K562 (cell line): ENCODE measurements around the gene AKAP12. TPM values are rescaled to one million over a fixed set of nuclear protein-coding genes. Genes with fewer than 3 reads are reported as not detected.

Experiments used
- BRD4 ChIP-seq: fragments of 200-600 bp; sonication (generic); IDR thresholded peaks from 2 replicates; pipeline ENCODE4 v1.6.1; 2017; ENCODE audit warnings: inconsistent platforms
- CEBPB ChIP-seq: fragments of 450-650 bp; IDR thresholded peaks from 2 replicates; pipeline ENCODE4 v1.6.1; 2016; ENCODE audit warnings: missing genetic modification characterization, missing compliant biosample characterization
- DMBX1 ChIP-seq: fragments of 250-450 bp; sonication (Bioruptor Pico); IDR thresholded peaks from 2 replicates; pipeline ENCODE4 v1.8.0; 2022; ENCODE audit warnings: inconsistent platforms, mild to moderate bottlenecking, moderate library complexity, borderline replicate concordance
- L3MBTL2 ChIP-seq: fragments of 450-650 bp; IDR thresholded peaks from 2 replicates; pipeline ENCODE4 v1.6.1; 2016; ENCODE audit warnings: mild to moderate bottlenecking, moderate library complexity
- NFIC ChIP-seq: fragments of 450-650 bp; IDR thresholded peaks from 2 replicates; pipeline ENCODE4 v1.6.1; 2017; ENCODE audit warnings: mild to moderate bottlenecking, inconsistent platforms
- NONO ChIP-seq, 2 experiments: fragments of 200-400 bp in 1 of 2; fragments of 450-650 bp in 1 of 2; formaldehyde crosslinking in 1 of 2; IDR thresholded peaks; 2 replicates each; pipeline ENCODE4 v1.6.1; 2017; ENCODE audit warnings: low read depth in 2 of 2, mild to moderate bottlenecking in 2 of 2, moderate library complexity in 2 of 2, low read length in 1 of 2
- RBBP5 ChIP-seq: fragments of 200-600 bp; sonication (generic); IDR thresholded peaks from 2 replicates; pipeline ENCODE4 v1.6.1; 2012; ENCODE audit warnings: borderline replicate concordance, mild to moderate bottlenecking, low read length, control low read depth, inconsistent platforms; ENCODE audit not compliant: insufficient read depth, poor library complexity, severe bottlenecking
- SIN3A ChIP-seq, 2 experiments: fragments of 150-350 bp in 1 of 2; IDR thresholded peaks; 2 replicates each; pipeline ENCODE4 v1.6.1; 2011 to 2016; ENCODE audit warnings: borderline replicate concordance in 2 of 2, low read depth in 2 of 2, low read length in 2 of 2, mild to moderate bottlenecking in 2 of 2, moderate library complexity in 2 of 2; ENCODE audit not compliant: control insufficient read depth in 1 of 2
- SUPT5H ChIP-seq: fragments of 450-650 bp; IDR thresholded peaks from 2 replicates; pipeline ENCODE4 v1.6.1; 2016
- ZNF121 ChIP-seq: sonication (generic); formaldehyde crosslinking; conservative IDR thresholded peaks from 2 replicates; pipeline ENCODE4 v1.8.0; 2022; ENCODE audit warnings: missing genetic modification reagents
- ZNF146 ChIP-seq: IDR thresholded peaks from one replicate; pipeline ENCODE4 v1.6.1; 2018; ENCODE audit warnings: missing compliant biosample characterization; ENCODE audit not compliant: unreplicated experiment
- polyA plus RNA-seq, 8 experiments: library from polyadenylated mRNA; depleted of rRNA in 4 of 8; stranded (reverse) in 5 of 8; unstranded in 3 of 8; fragments of >200 nt; fragmentation: Nextera tagmentation in 2 of 8; fragmentation: Illumina TruSeq in 1 of 8; extraction: Ambion mirVana in 2 of 8; extraction: Trizol in 1 of 8; gene quantifications; 2 replicates each; pipeline versions ENCODE4 v1.2.1 to v1.2.3, GENCODE V29; 2011 to 2014; ENCODE audit warnings: inconsistent platforms in 1 of 8, missing spikeins in 1 of 8
- total RNA-seq, 7 experiments: library from RNA; depleted of rRNA in 6 of 7; stranded (reverse); fragments of >200 nt in 6 of 7; fragmentation: Illumina TruSeq in 2 of 7; extraction: Trizol in 2 of 7; gene quantifications; 2 replicates each; pipeline versions ENCODE4 v1.2.1 to v1.2.3, GENCODE V29; 2011 to 2021; ENCODE audit warnings: low replicate concordance in 1 of 7
- TF ChIP-seq, protein P1 (sequence below), 2 experiments: fragments of 250-450 bp in 1 of 2; fragments of 450-650 bp in 1 of 2; sonication (Bioruptor Pico) in 1 of 2; IDR thresholded peaks; 2 replicates each; pipeline versions ENCODE4 v1.6.1 to v1.8.0; 2016 to 2021; ENCODE audit warnings: mild to moderate bottlenecking in 2 of 2, moderate library complexity in 2 of 2, missing compliant biosample characterization in 1 of 2, missing genetic modification characterization in 1 of 2
- TF ChIP-seq, protein P2 (sequence below), 2 experiments: fragments of 450-650 bp in 1 of 2; sonication (generic) in 1 of 2; formaldehyde crosslinking; conservative IDR thresholded peaks; 2 replicates each; pipeline versions ENCODE4 v1.4.0 to v1.8.1; 2020 to 2022; ENCODE audit warnings: mild to moderate bottlenecking in 1 of 2, missing genetic modification reagents in 1 of 2
- TF ChIP-seq, protein P3 (sequence below): fragments of 450-650 bp; IDR thresholded peaks from 2 replicates; pipeline ENCODE4 v1.6.1; 2017; ENCODE audit warnings: antibody characterized with exemption, mild to moderate bottlenecking
- TF ChIP-seq, protein P4 (sequence below): sonication (generic); formaldehyde crosslinking; IDR thresholded peaks from 2 replicates; pipeline ENCODE4 v1.8.0; 2022; ENCODE audit warnings: mild to moderate bottlenecking, missing genetic modification reagents

The AKAP12 gene
- total and polyA plus RNA-seq, 9 of the 15 experiments (the other 6 are each of a cell fraction or from before 2014, with no cell fraction given): 0.08 to 2.0 (median 0.62) TPM

DNA sequence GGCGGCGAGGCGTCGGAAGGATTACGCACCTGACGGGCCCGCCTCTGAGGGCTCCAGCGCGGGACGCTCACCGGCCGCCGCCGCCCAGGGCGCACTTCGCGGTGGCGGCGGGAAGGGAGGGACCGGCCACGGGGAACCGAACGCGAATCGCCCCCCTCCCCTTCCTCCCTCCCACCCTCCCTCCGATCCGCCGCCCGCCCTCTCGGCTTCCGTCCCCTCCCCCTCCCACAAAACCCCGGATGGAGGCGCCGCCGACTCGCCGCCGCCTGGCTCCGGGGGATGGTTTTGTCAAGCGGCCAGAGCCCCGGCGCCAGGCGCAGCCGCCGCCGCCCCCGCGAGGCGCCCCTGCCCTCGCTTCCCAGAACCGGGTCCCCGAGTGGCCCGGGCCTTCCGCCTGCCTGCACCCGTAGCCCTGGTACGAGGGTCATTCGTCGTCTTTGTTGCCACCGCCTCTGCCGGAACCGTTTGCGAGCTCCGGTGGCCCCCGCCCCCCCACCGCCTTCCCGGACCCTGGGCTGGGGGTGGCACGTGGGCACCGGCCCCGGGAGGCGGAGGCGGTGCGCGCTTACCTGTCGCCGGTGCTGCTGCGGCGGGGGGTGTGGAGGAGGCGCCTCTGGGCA lies 151.2 kb downstream of the AKAP12 start (continued):
- TF ChIP-seq ZNF146 (CRISPR knock-in tag) (no peak), BRD4 (peak; percentile 84), SUPT5H (peak; percentile 82; the same call in 1 of the 2 replicates), L3MBTL2 (peak; percentile 1; the same call in 1 of the 2 replicates), NFIC (peak; percentile 32; the same call in 1 of the 2 replicates), NONO (IDR thresholded peaks at IDR 0.05; ENCODE audit: low read depth in 2 of 2, low read length in 1 of 2) (peak; percentile 42 to 60; a peak in 3 of 4 replicates), ZNF121 (CRISPR knock-in tag) (no peak), CEBPB (tag) (no peak), RBBP5 (peak; percentile 70), DMBX1 (CRISPR knock-in tag) (peak; percentile 42; the same call in 1 of the 2 replicates), SIN3A (IDR thresholded peaks at IDR 0.05; ENCODE audit: borderline replicate concordance in 2 of 2, control insufficient read depth in 1 of 2, low read depth in 2 of 2, low read length in 2 of 2) (peak in 1 of 2 experiments; percentile 12; a peak in 2 of 4 replicates)
- TF ChIP-seq, protein P1, sequence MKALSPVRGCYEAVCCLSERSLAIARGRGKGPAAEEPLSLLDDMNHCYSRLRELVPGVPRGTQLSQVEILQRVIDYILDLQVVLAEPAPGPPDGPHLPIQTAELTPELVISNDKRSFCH (CRISPR knock-in tag; IDR thresholded peaks at IDR 0.05): no peak
- TF ChIP-seq, protein P1 (tag; IDR thresholded peaks at IDR 0.05): peak; percentile 69; the same call in 1 of the 2 replicates
- TF ChIP-seq, protein P2, sequence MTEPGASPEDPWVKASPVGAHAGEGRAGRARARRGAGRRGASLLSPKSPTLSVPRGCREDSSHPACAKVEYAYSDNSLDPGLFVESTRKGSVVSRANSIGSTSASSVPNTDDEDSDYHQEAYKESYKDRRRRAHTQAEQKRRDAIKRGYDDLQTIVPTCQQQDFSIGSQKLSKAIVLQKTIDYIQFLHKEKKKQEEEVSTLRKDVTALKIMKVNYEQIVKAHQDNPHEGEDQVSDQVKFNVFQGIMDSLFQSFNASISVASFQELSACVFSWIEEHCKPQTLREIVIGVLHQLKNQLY (CRISPR knock-in tag; conservative IDR thresholded peaks at IDR 0.05): 0 out of 4 replicates have a peak, but pooled peaks of 1 of the 2 experiments have one; percentile 80
- TF ChIP-seq, protein P3, sequence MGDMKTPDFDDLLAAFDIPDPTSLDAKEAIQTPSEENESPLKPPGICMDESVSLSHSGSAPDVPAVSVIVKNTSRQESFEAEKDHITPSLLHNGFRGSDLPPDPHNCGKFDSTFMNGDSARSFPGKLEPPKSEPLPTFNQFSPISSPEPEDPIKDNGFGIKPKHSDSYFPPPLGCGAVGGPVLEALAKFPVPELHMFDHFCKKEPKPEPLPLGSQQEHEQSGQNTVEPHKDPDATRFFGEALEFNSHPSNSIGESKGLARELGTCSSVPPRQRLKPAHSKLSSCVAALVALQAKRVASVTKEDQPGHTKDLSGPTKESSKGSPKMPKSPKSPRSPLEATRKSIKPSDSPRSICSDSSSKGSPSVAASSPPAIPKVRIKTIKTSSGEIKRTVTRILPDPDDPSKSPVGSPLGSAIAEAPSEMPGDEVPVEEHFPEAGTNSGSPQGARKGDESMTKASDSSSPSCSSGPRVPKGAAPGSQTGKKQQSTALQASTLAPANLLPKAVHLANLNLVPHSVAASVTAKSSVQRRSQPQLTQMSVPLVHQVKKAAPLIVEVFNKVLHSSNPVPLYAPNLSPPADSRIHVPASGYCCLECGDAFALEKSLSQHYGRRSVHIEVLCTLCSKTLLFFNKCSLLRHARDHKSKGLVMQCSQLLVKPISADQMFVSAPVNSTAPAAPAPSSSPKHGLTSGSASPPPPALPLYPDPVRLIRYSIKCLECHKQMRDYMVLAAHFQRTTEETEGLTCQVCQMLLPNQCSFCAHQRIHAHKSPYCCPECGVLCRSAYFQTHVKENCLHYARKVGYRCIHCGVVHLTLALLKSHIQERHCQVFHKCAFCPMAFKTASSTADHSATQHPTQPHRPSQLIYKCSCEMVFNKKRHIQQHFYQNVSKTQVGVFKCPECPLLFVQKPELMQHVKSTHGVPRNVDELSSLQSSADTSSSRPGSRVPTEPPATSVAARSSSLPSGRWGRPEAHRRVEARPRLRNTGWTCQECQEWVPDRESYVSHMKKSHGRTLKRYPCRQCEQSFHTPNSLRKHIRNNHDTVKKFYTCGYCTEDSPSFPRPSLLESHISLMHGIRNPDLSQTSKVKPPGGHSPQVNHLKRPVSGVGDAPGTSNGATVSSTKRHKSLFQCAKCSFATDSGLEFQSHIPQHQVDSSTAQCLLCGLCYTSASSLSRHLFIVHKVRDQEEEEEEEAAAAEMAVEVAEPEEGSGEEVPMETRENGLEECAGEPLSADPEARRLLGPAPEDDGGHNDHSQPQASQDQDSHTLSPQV: peak; percentile 24; the same call in 1 of the 2 replicates
- TF ChIP-seq, protein P4, sequence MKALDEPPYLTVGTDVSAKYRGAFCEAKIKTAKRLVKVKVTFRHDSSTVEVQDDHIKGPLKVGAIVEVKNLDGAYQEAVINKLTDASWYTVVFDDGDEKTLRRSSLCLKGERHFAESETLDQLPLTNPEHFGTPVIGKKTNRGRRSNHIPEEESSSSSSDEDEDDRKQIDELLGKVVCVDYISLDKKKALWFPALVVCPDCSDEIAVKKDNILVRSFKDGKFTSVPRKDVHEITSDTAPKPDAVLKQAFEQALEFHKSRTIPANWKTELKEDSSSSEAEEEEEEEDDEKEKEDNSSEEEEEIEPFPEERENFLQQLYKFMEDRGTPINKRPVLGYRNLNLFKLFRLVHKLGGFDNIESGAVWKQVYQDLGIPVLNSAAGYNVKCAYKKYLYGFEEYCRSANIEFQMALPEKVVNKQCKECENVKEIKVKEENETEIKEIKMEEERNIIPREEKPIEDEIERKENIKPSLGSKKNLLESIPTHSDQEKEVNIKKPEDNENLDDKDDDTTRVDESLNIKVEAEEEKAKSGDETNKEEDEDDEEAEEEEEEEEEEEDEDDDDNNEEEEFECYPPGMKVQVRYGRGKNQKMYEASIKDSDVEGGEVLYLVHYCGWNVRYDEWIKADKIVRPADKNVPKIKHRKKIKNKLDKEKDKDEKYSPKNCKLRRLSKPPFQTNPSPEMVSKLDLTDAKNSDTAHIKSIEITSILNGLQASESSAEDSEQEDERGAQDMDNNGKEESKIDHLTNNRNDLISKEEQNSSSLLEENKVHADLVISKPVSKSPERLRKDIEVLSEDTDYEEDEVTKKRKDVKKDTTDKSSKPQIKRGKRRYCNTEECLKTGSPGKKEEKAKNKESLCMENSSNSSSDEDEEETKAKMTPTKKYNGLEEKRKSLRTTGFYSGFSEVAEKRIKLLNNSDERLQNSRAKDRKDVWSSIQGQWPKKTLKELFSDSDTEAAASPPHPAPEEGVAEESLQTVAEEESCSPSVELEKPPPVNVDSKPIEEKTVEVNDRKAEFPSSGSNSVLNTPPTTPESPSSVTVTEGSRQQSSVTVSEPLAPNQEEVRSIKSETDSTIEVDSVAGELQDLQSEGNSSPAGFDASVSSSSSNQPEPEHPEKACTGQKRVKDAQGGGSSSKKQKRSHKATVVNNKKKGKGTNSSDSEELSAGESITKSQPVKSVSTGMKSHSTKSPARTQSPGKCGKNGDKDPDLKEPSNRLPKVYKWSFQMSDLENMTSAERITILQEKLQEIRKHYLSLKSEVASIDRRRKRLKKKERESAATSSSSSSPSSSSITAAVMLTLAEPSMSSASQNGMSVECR (CRISPR knock-in tag): peak; percentile 79; the same call in 1 of the 2 replicates
